OCI-LY7 (cell line): Measurements from ENCODE around the gene USP6NL. TPM values are rescaled to one million over a fixed set of nuclear protein-coding genes. Genes with fewer than 3 reads are reported as not detected.

Experiments
- BruUV-seq: library from RNA; stranded (reverse); fragments of 400-500 nt; replicated peaks from 2 replicates; lab custom pipeline; 2021; lab: Mats Ljungman, UMichigan
- CTCF ChIA-PET: fragments of 300-600 bp; sonication (Branson Sonifier 250); formaldehyde crosslinking; loops from one replicate; lab custom pipeline; 2022; ENCODE audit warnings: antibody characterized with exemption; ENCODE audit not compliant: unreplicated experiment; lab: Charles Lee
- POLR2A ChIA-PET: fragments of 300-600 bp; sonication (Branson Sonifier 250); formaldehyde crosslinking; loops from one replicate; lab custom pipeline; 2022; ENCODE audit warnings: antibody characterized with exemption; lab: Charles Lee
- DNase-seq: peaks from one replicate; pipeline ENCODE4 v3.0.0-alpha.2; 2015; ENCODE audit warnings: low spot score
- H2AFZ ChIP-seq: fragments of 200-600 bp; sonication (generic), shearing (Covaris generic); 2 replicates; pipeline ENCODE4 v1.6.1; 2014; ENCODE audit warnings: mild to moderate bottlenecking, antibody characterized with exemption, low read length, moderate library complexity
- H3K27ac ChIP-seq: fragments of 200-600 bp; sonication (generic); 2 replicates; pipeline ENCODE4 v1.5.1; 2014; ENCODE audit warnings: mixed run types, low read depth, mild to moderate bottlenecking, moderate library complexity, low read length, inconsistent platforms; ENCODE audit not compliant: poor library complexity, severe bottlenecking
- H3K36me3 ChIP-seq: fragments of 200-600 bp; sonication (generic); 2 replicates; pipeline ENCODE4 v1.6.1; 2014; ENCODE audit warnings: mild to moderate bottlenecking, antibody characterized with exemption, low read length, moderate library complexity, mixed read lengths; ENCODE audit not compliant: insufficient read depth
- H3K4me1 ChIP-seq: fragments of 200-600 bp; sonication (generic); 2 replicates; pipeline ENCODE4 v1.5.1; 2014; ENCODE audit warnings: mild to moderate bottlenecking, low read length; ENCODE audit not compliant: insufficient read depth, poor library complexity, severe bottlenecking
- H3K4me2 ChIP-seq: fragments of 200-600 bp; sonication (generic); 2 replicates; pipeline ENCODE4 v1.6.1; 2014; ENCODE audit warnings: mild to moderate bottlenecking, low read length
- H3K4me3 ChIP-seq: fragments of 200-600 bp; sonication (generic); 2 replicates; pipeline ENCODE4 v1.5.1; 2014; ENCODE audit warnings: mild to moderate bottlenecking, low read depth, low read length; ENCODE audit not compliant: poor library complexity, severe bottlenecking
- H3K79me2 ChIP-seq: fragments of 200-600 bp; sonication (generic); 2 replicates; pipeline ENCODE4 v1.6.1; 2016; ENCODE audit warnings: low read depth, mild to moderate bottlenecking, low read length, moderate library complexity, mixed read lengths; ENCODE audit not compliant: insufficient read depth
- H3K9me2 ChIP-seq: fragments of 200-600 bp; sonication (generic); 2 replicates; pipeline ENCODE4 v1.6.1; 2016; ENCODE audit warnings: mild to moderate bottlenecking, low read length, mixed read lengths; ENCODE audit not compliant: insufficient read depth
- H3K9me3 ChIP-seq: fragments of 200-600 bp; sonication (generic); 2 replicates; pipeline ENCODE4 v1.6.1; 2014; ENCODE audit warnings: mild to moderate bottlenecking, mixed run types, low read length, mixed read lengths
- H4K20me1 ChIP-seq: fragments of 200-600 bp; sonication (generic); 2 replicates; pipeline ENCODE4 v1.6.1; 2014; ENCODE audit warnings: mild to moderate bottlenecking, antibody characterized with exemption, low read length, moderate library complexity, mixed read lengths; ENCODE audit not compliant: insufficient read depth
- EZH2phosphoT487 ChIP-seq: fragments of 200-600 bp; sonication (generic); IDR thresholded peaks from 2 replicates; pipeline ENCODE4 v1.6.1; 2018; ENCODE audit warnings: low read depth, borderline replicate concordance, mild to moderate bottlenecking, mixed run types, antibody characterized with exemption, low read length, moderate library complexity, mixed read lengths
- intact Hi-C: fragments of 100-400 bp; cut with micrococcal nuclease; formaldehyde crosslinking; loops from one replicate; pipeline ENCODE4 v1.10.0; 2022; ENCODE audit not compliant: unreplicated experiment
- total RNA-seq, 2 experiments: library from RNA; depleted of rRNA in 1 of 2; stranded (reverse); fragments of >200 nt in 1 of 2; shearing (Covaris generic) in 1 of 2; gene quantifications; 2 replicates each; pipeline ENCODE4 v1.2.3, GENCODE V29; 2014 to 2022
- TF ChIP-seq, protein P1 (sequence below): fragments of 200-600 bp; sonication (generic); conservative IDR thresholded peaks from 2 replicates; pipeline ENCODE4 v1.5.1; 2014; ENCODE audit warnings: mild to moderate bottlenecking, antibody characterized with exemption, low read length, moderate library complexity, mixed read lengths

The USP6NL gene
- total RNA-seq, 2 experiments from 2014 or later: 41.7 to 59.7 TPM

GRCh38 chr10:11610166-11610825, 1.2 kb downstream of the USP6NL start:
- peaks cover 59% of the 10 kb centered on the region for H3K4me1 ChIP-seq
- no peaks in the 10 kb centered on the region; the same call in 1 of the 2 replicates for H3K36me3 ChIP-seq
- H3K79me2 ChIP-seq: peaks cover 67% of the 10 kb centered on the region
- DNase-seq: peak; percentile 37
- peak overlapping the region; percentile 13; the same call in 1 of the 2 replicates for H2AFZ ChIP-seq
- H4K20me1 ChIP-seq: no peaks in the 10 kb centered on the region; the same call in 1 of the 2 replicates
- BruUV-seq: TSS peak; percentile 84
- no peak for TF ChIP-seq EZH2phosphoT487
- TF ChIP-seq, protein P1, sequence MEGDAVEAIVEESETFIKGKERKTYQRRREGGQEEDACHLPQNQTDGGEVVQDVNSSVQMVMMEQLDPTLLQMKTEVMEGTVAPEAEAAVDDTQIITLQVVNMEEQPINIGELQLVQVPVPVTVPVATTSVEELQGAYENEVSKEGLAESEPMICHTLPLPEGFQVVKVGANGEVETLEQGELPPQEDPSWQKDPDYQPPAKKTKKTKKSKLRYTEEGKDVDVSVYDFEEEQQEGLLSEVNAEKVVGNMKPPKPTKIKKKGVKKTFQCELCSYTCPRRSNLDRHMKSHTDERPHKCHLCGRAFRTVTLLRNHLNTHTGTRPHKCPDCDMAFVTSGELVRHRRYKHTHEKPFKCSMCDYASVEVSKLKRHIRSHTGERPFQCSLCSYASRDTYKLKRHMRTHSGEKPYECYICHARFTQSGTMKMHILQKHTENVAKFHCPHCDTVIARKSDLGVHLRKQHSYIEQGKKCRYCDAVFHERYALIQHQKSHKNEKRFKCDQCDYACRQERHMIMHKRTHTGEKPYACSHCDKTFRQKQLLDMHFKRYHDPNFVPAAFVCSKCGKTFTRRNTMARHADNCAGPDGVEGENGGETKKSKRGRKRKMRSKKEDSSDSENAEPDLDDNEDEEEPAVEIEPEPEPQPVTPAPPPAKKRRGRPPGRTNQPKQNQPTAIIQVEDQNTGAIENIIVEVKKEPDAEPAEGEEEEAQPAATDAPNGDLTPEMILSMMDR: no peak
- intact Hi-C loops: loop anchor here (1.0 to 2.0 kb wide), 3 partner anchors 53 to 115 kb away; no protein-coding TSS in a partner anchor
- peak overlapping the region; percentile 81 for H3K4me3 ChIP-seq
- peak overlapping the region; percentile 84 for H3K27ac ChIP-seq
- no peaks in the 10 kb centered on the region; the same call in 1 of the 2 replicates for H3K9me3 ChIP-seq
- H3K4me2 ChIP-seq: peak overlapping the region; percentile 100
- ChIA-PET POLR2A (interaction anchor here (0.6 to 5.2 kb wide), 17 partner anchors 13 to 380 kb away, joined by 3 to 77 read pairs (median 5); no protein-coding TSS in a partner anchor), CTCF (interaction anchor here (0.6 to 1.0 kb wide), 2 partner anchors 21 to 85 kb away, joined by 3 read pairs; no protein-coding TSS in a partner anchor)
- H3K9me2 ChIP-seq: no peaks in the 10 kb centered on the region

- peak; percentile 53 for DNase-seq
- BruUV-seq: TSS peak; percentile 47
- Histone ChIP-seq H3K36me3 (no peaks in the 10 kb centered on the region; the same call in 1 of the 2 replicates), H3K9me3 (no peaks in the 10 kb centered on the region; the same call in 1 of the 2 replicates), H4K20me1 (peaks cover 4% of the 10 kb centered on the region; the same call in 1 of the 2 replicates), H3K4me3 (peak overlapping the region; percentile 81), H3K9me2 (no peaks in the 10 kb centered on the region), H2AFZ (no peak overlapping the region), H3K4me1 (peaks cover 66% of the 10 kb centered on the region), H3K4me2 (peak overlapping the region; percentile 100), H3K27ac (peak overlapping the region; percentile 84), H3K79me2 (peaks cover 74% of the 10 kb centered on the region)
- TF ChIP-seq, protein P1: 0 out of 2 replicates have a peak, but pooled peaks have one; percentile 2
- TF ChIP-seq EZH2phosphoT487: no peak
- ChIA-PET CTCF (interaction anchor here (0.6 to 2.9 kb wide), 4 partner anchors 22 to 84 kb away, joined by 3 to 16 read pairs (median 3); no protein-coding TSS in a partner anchor), POLR2A (interaction anchor here (0.6 to 5.2 kb wide), 22 partner anchors 9 to 381 kb away, joined by 3 to 77 read pairs (median 6); no protein-coding TSS in a partner anchor)
- intact Hi-C loops: loop anchor here (1.0 to 2.0 kb wide), 6 partner anchors 53 to 115 kb away; no protein-coding TSS in a partner anchor
These were observed 1.9 kb downstream of the USP6NL start for GRCh38 chr10:11609492-11610093.
